Measurements from ENCODE around the gene LARP6.

GRCh38 chr15:70781236-70781635 is 72.7 kb downstream of the LARP6 start:
- TF ChIP-seq CTCF (IDR thresholded peaks at IDR 0.05 in 8 of 11, conservative IDR thresholded peaks at IDR 0.05 in 3 of 11) = no peak
- TF ChIP-seq POLR2A (IDR thresholded peaks at IDR 0.05) = no peak
- no peak for TF ChIP-seq POLR2AphosphoS5 (IDR thresholded peaks at IDR 0.05)

All from spleen (tissue), 7 donors.